Activated naive CD8-positive, alpha-beta T cell treated with anti-CD3 and anti-CD28 coated beads, Interleukin-2, amount 50 U/mL, for 24 hours (primary cell): ENCODE data around the gene LRRC59.

Source experiments
- ATAC-seq: fragments of 150-1000 bp; cut with Tn5 transposase; one replicate; pipeline ENCODE4 v1.10.0; 2021
- DNase-seq: peaks from one replicate; pipeline ENCODE4 v3.0.0; 2021
- H3K27ac Mint-ChIP-seq: one replicate; pipeline ENCODE4 v1.8.0; 2021; ENCODE audit warnings: mild to moderate bottlenecking, mixed read lengths
- H3K27me3 Mint-ChIP-seq: one replicate; pipeline ENCODE4 v1.8.0; 2021; ENCODE audit warnings: mixed read lengths
- H3K36me3 Mint-ChIP-seq: one replicate; pipeline ENCODE4 v1.8.0; 2021; ENCODE audit warnings: low read depth, mixed read lengths
- H3K4me1 Mint-ChIP-seq: one replicate; pipeline ENCODE4 v1.8.0; 2021; ENCODE audit warnings: mixed read lengths
- H3K4me3 Mint-ChIP-seq: one replicate; pipeline ENCODE4 v1.8.0; 2021; ENCODE audit warnings: mild to moderate bottlenecking, moderate library complexity, mixed read lengths
- H3K9me3 Mint-ChIP-seq: one replicate; pipeline ENCODE4 v1.8.0; 2021; ENCODE audit warnings: mixed read lengths

Gene LRRC59

GRCh38 chr17:50381920-50382319 is 15.4 kb downstream of the LRRC59 start:
- Mint-ChIP-seq H3K4me3 (no peak overlapping the region), H3K9me3 (no peaks in the 10 kb centered on the region), H3K36me3 (peaks cover 55% of the 10 kb centered on the region), H3K27me3 (no peaks in the 10 kb centered on the region), H3K27ac (no peak overlapping the region), H3K4me1 (no peaks in the 10 kb centered on the region)
- DNase-seq (no peak), ATAC-seq (no peak)

DNA sequence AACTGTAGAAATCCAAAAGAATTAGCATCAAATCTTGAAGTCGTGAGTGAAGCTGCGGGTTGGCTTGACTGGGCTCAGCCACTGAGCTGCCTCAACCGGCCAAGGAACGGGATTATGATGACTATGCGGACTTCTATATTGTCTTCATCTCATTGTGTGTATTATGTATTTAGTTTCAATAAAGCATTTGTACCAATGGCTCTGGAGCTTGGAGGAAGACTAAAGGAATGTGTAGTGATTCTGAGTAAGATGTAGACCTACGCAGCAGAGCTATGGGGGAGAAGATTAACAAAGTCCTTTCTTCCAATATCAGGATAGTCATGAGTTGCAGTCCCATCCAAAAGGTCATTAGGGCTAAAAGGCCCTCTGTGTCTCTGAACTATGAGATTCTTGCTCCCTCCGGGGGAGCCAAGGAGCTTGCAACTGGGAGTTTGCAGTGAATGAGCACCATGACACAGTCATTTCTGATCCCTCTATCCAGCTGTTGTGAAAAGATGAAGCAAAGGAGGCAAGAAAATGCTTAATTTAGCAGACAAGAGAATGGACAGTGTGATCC is 16.0 kb downstream of the LRRC59 start:
- no peak overlapping the region for H3K4me3 Mint-ChIP-seq
- no peaks in the 10 kb centered on the region for H3K9me3 Mint-ChIP-seq
- H3K27ac Mint-ChIP-seq, result peak overlapping the region; percentile 42
- no peak for ATAC-seq
- no peaks in the 10 kb centered on the region for H3K27me3 Mint-ChIP-seq
- H3K36me3 Mint-ChIP-seq, result peaks cover 50% of the 10 kb centered on the region
- no peaks in the 10 kb centered on the region for H3K4me1 Mint-ChIP-seq
- no peak for DNase-seq

GRCh38 chr17:50380369-50381259 is 16.7 kb downstream of the LRRC59 start:
- ATAC-seq, result no peak
- no peak overlapping the region for H3K27ac Mint-ChIP-seq
- no peaks in the 10 kb centered on the region for H3K9me3 Mint-ChIP-seq
- peaks cover 52% of the 10 kb centered on the region for H3K36me3 Mint-ChIP-seq
- no peaks in the 10 kb centered on the region for H3K27me3 Mint-ChIP-seq
- H3K4me3 Mint-ChIP-seq, result no peak overlapping the region
- no peak for DNase-seq
- no peaks in the 10 kb centered on the region for H3K4me1 Mint-ChIP-seq

DNA sequence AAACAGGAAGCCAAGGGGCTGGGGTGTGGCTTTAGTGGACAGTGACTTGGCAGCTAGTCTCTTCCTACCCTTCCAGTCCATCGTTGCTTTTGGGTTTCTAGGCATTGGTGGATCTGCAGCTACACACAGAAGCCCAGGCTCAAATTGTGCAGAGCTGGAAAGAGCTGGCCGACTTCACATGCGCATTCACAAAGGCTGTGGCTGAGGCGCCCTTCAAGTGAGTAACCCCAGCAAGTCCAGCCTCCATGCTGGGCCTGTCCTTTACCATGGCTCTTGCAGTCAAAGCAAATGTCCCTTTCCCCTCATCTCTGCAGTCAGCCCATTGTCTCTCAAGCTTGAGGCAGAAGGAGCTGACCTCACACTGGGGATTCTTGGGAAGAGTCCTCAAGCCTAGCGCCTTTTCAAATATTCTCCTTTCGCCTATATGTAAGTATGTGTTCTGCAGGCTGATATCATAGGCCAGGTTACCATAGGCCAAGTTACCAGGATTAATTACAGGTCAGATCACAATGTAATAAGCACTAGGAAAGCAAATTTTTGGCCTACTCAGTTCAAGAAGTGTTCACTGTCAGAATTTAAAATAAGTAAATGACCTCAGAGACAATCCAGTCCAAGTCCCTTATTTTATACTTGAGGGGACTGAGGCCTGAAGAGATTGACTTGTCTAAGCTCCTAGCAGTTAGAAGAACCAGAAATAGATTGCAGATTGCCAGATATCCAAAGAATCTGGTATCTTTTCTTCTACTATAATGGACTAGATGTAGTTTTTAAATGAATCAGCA is 17.8 kb downstream of the LRRC59 start:
- DNase-seq, result no peak

DNA sequence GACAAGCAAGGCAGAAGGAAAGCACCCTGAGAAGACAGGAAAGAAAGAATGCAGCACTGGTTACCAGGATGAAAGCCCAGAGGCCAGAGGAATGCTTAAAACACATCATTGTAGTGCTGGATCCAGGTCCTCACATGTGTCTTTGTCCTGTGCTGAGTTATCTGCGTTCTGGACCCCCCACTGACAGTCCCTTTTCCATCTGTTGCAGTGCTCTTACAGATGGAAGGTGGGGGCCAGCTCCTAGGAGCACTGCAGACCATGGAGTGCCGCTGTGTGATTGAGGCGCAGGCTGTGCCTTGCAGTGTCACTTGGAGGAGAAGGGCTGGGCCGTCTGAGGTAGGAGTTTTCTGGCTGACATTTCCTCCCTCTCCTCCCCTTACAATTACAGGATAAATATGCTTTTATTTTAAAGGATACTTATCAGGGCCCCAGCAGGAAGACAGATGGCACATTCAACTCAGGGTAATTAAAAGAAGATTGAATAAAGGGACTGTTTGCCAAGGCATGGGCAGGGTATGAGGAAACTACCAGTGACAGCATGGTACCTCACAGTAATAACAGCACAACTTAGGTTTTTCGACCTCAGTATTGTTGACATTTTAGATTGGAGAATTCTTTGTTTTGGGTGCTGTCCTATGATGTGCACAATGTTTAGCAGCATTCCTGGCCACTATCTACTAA is 21.3 kb downstream of the LRRC59 start:
- no peaks in the 10 kb centered on the region for H3K27me3 Mint-ChIP-seq
- no peaks in the 10 kb centered on the region for H3K9me3 Mint-ChIP-seq
- no peak for ATAC-seq
- peak overlapping the region; percentile 69 for H3K27ac Mint-ChIP-seq
- no peak for DNase-seq
- H3K36me3 Mint-ChIP-seq, result peaks cover 37% of the 10 kb centered on the region
- H3K4me1 Mint-ChIP-seq, result peaks cover 23% of the 10 kb centered on the region
- H3K4me3 Mint-ChIP-seq, result no peak overlapping the region

More for the DNA sequence above, 17.8 kb downstream of the LRRC59 start:
- Mint-ChIP-seq H3K4me3 (no peak overlapping the region), H3K27ac (no peak overlapping the region), H3K36me3 (peaks cover 41% of the 10 kb centered on the region), H3K9me3 (no peaks in the 10 kb centered on the region), H3K27me3 (no peaks in the 10 kb centered on the region), H3K4me1 (no peaks in the 10 kb centered on the region)
- no peak for ATAC-seq

DNA sequence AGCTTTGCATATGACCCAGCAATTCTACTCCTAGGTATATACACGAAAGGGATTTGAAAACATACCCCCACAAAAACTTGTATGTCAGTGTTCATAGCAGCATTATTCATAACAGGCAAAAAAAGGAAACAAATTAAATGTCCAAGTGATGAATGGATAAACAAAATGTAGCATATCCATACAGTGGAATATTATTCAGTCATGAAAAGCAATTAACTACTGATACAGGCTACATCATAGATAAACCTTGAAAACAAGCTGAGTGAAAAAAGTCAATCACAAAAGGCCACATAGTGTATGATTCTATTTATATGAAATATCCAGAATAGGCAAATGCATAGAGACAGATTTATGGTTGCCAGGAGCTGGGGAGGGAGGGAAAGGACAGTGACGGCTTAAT is 23.6 kb downstream of the LRRC59 start:
- DNase-seq, result no peak
- ATAC-seq, result no peak
- H3K27ac Mint-ChIP-seq, result peak overlapping the region; percentile 100
- peak overlapping the region; percentile 98 for H3K4me3 Mint-ChIP-seq
- peaks cover 42% of the 10 kb centered on the region for H3K36me3 Mint-ChIP-seq
- no peaks in the 10 kb centered on the region for H3K27me3 Mint-ChIP-seq
- H3K4me1 Mint-ChIP-seq, result peaks cover 26% of the 10 kb centered on the region
- H3K9me3 Mint-ChIP-seq, result no peaks in the 10 kb centered on the region

- no peaks in the 10 kb centered on the region for H3K9me3 Mint-ChIP-seq
- peaks cover 26% of the 10 kb centered on the region for H3K4me1 Mint-ChIP-seq
- H3K27me3 Mint-ChIP-seq, result no peaks in the 10 kb centered on the region
- peak within 1 kb of the TSS; percentile 100 for H3K27ac Mint-ChIP-seq
- peaks cover 48% of the 10 kb centered on the region for H3K36me3 Mint-ChIP-seq
- DNase-seq (peak; percentile 82), ATAC-seq (peak; percentile 93)
- H3K4me3 Mint-ChIP-seq, result peak within 1 kb of the TSS; percentile 98
Measured at GRCh38 chr17:50372758-50373556, 24.4 kb downstream of the LRRC59 start, which contains the start of the genes EME1 and MRPL27. TSS of gene EME1 (plus strand) at chr17:50373229. CDS start at chr17:50375209, 1,980 bp downstream. TSS of gene MRPL27 (minus strand) at chr17:50373184. CDS start at chr17:50373170, 14 bp downstream.

- Mint-ChIP-seq H3K27ac (peak overlapping the region; percentile 100), H3K4me3 (peak overlapping the region; percentile 98), H3K27me3 (no peaks in the 10 kb centered on the region), H3K36me3 (peaks cover 49% of the 10 kb centered on the region), H3K9me3 (no peaks in the 10 kb centered on the region), H3K4me1 (peaks cover 26% of the 10 kb centered on the region)
- ATAC-seq, result no peak
- DNase-seq, result no peak
Measured at GRCh38 chr17:50372222-50372757, 25.0 kb downstream of the LRRC59 start.

DNA sequence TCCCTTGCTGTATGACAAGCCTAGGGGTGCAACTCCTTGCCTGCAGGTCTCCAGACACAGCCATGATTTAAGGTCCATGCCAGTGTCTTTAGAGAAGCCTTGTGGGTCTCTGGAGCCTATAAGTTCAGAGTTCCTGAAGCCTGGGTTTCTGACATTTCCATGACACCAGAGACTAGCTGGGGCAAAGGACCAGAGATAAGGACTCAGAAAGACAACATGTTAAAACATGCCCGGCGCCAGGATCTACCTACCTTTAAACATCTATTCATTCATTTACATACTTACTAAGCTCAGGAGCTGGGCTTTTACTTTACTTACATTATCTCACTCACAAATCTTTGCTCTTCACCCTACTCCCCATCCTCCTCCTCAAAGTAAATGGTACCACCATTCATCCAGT is 25.8 kb downstream of the LRRC59 start:
- DNase-seq (no peak), ATAC-seq (no peak)
- H3K4me1 Mint-ChIP-seq, result peaks cover 26% of the 10 kb centered on the region
- no peaks in the 10 kb centered on the region for H3K9me3 Mint-ChIP-seq
- peak overlapping the region; percentile 98 for H3K4me3 Mint-ChIP-seq
- no peaks in the 10 kb centered on the region for H3K27me3 Mint-ChIP-seq
- peak overlapping the region; percentile 57 for H3K27ac Mint-ChIP-seq
- peaks cover 49% of the 10 kb centered on the region for H3K36me3 Mint-ChIP-seq

DNA sequence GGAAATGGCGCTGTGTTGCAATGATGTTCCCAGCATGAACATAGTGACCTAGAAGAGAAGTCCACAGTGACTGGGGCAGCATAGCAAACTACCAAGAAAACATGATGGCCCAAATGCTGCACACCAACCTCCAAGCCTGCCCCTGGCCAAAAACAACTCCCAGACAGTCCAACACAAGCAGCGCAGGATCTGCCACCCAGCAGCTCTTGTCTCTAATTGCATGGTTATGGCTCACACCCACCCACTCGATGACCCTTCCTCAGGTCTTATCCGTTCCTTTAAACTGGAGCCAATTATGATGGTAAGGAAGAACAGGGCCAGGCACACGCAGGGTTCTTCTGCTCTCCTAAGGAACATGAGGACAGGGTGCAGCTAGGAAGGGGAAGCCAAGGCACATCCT is 27.3 kb downstream of the LRRC59 start:
- H3K4me3 Mint-ChIP-seq, result no peak overlapping the region
- peaks cover 26% of the 10 kb centered on the region for H3K4me1 Mint-ChIP-seq
- H3K27ac Mint-ChIP-seq, result no peak overlapping the region
- no peaks in the 10 kb centered on the region for H3K27me3 Mint-ChIP-seq
- no peaks in the 10 kb centered on the region for H3K9me3 Mint-ChIP-seq
- no peak for DNase-seq
- peaks cover 43% of the 10 kb centered on the region for H3K36me3 Mint-ChIP-seq
- ATAC-seq, result no peak

DNA sequence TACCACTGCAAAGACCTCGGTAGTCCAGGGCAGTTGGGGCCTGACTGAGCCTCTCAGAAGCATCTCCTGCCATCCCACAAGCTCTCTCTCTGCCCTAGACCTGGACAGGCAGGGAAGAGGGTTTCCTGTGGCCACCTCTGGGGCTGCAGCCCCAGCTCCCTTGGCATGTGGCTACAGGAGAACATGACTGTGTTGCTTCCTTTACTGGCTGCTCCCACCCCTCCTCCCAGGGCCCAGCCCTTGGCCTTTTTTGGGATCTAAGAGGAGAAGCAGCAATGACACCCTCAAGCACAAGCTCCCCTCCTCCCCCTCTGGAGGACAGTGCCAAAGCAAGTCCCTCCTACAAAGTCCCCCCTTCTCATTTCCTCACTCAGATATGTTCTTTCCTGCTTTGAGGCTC is 29.9 kb downstream of the LRRC59 start:
- Mint-ChIP-seq H3K27me3 (no peaks in the 10 kb centered on the region), H3K4me3 (no peak overlapping the region), H3K27ac (no peak overlapping the region), H3K36me3 (peaks cover 30% of the 10 kb centered on the region), H3K9me3 (no peaks in the 10 kb centered on the region), H3K4me1 (peaks cover 16% of the 10 kb centered on the region)
- DNase-seq (no peak), ATAC-seq (no peak)

- no peak for ATAC-seq
- Mint-ChIP-seq H3K4me1 (peaks cover 10% of the 10 kb centered on the region), H3K36me3 (peaks cover 22% of the 10 kb centered on the region), H3K27ac (no peak overlapping the region), H3K9me3 (no peaks in the 10 kb centered on the region), H3K4me3 (no peak overlapping the region), H3K27me3 (no peaks in the 10 kb centered on the region)
- no peak for DNase-seq
Measured at GRCh38 chr17:50365649-50366393, 31.5 kb downstream of the LRRC59 start.

DNA sequence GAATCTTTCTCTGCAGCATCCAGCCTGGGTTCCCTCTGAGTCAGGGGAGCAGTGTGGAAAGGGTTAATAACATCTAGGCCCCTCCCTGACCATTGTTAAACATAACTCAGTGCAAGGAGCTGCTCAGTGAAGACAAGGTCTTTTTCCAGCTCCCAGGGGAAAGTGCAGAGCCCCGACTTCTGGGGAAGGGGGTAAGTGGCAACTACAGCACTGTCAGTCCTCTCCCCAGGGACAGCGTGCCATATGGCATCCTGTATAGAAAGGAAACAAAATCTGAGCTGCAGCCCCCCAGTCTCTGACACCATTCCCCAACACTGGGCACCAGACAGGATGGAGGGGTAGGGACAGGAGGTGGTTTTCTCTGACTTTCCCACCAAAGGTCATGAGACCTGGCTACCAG is 32.2 kb downstream of the LRRC59 start:
- H3K27me3 Mint-ChIP-seq, result no peaks in the 10 kb centered on the region
- peaks cover 18% of the 10 kb centered on the region for H3K36me3 Mint-ChIP-seq
- H3K27ac Mint-ChIP-seq, result no peak overlapping the region
- no peak for DNase-seq
- ATAC-seq, result no peak
- peaks cover 7% of the 10 kb centered on the region for H3K4me1 Mint-ChIP-seq
- H3K4me3 Mint-ChIP-seq, result no peak overlapping the region
- no peaks in the 10 kb centered on the region for H3K9me3 Mint-ChIP-seq
